OCI-LY7 (cell line): Measurements from ENCODE around the gene CTSG. TPM values are rescaled to one million over a fixed set of nuclear protein-coding genes. Genes with fewer than 3 reads are reported as not detected.
"Not testable (repeated sequence)": the region's sequence is repeated elsewhere in the genome, so short reads cannot be mapped to it uniquely, and the experiment has no call there.

Experiments used
- BruUV-seq: library from RNA; stranded (reverse); fragments of 400-500 nt; replicated peaks from 2 replicates; lab custom pipeline; 2021; lab: Mats Ljungman, UMichigan
- CTCF ChIA-PET: fragments of 300-600 bp; sonication (Branson Sonifier 250); formaldehyde crosslinking; loops from one replicate; lab custom pipeline; 2022; ENCODE audit warnings: antibody characterized with exemption; ENCODE audit not compliant: unreplicated experiment; lab: Charles Lee
- POLR2A ChIA-PET: fragments of 300-600 bp; sonication (Branson Sonifier 250); formaldehyde crosslinking; loops from one replicate; lab custom pipeline; 2022; ENCODE audit warnings: antibody characterized with exemption; lab: Charles Lee
- DNase-seq: peaks from one replicate; pipeline ENCODE4 v3.0.0-alpha.2; 2015; ENCODE audit warnings: low spot score
- H2AFZ ChIP-seq: fragments of 200-600 bp; sonication (generic), shearing (Covaris generic); 2 replicates; pipeline ENCODE4 v1.6.1; 2014; ENCODE audit warnings: mild to moderate bottlenecking, antibody characterized with exemption, low read length, moderate library complexity
- H3K27ac ChIP-seq: fragments of 200-600 bp; sonication (generic); 2 replicates; pipeline ENCODE4 v1.5.1; 2014; ENCODE audit warnings: mixed run types, low read depth, mild to moderate bottlenecking, moderate library complexity, low read length, inconsistent platforms; ENCODE audit not compliant: poor library complexity, severe bottlenecking
- H3K36me3 ChIP-seq: fragments of 200-600 bp; sonication (generic); 2 replicates; pipeline ENCODE4 v1.6.1; 2014; ENCODE audit warnings: mild to moderate bottlenecking, antibody characterized with exemption, low read length, moderate library complexity, mixed read lengths; ENCODE audit not compliant: insufficient read depth
- H3K4me1 ChIP-seq: fragments of 200-600 bp; sonication (generic); 2 replicates; pipeline ENCODE4 v1.5.1; 2014; ENCODE audit warnings: mild to moderate bottlenecking, low read length; ENCODE audit not compliant: insufficient read depth, poor library complexity, severe bottlenecking
- H3K4me2 ChIP-seq: fragments of 200-600 bp; sonication (generic); 2 replicates; pipeline ENCODE4 v1.6.1; 2014; ENCODE audit warnings: mild to moderate bottlenecking, low read length
- H3K4me3 ChIP-seq: fragments of 200-600 bp; sonication (generic); 2 replicates; pipeline ENCODE4 v1.5.1; 2014; ENCODE audit warnings: mild to moderate bottlenecking, low read depth, low read length; ENCODE audit not compliant: poor library complexity, severe bottlenecking
- H3K79me2 ChIP-seq: fragments of 200-600 bp; sonication (generic); 2 replicates; pipeline ENCODE4 v1.6.1; 2016; ENCODE audit warnings: low read depth, mild to moderate bottlenecking, low read length, moderate library complexity, mixed read lengths; ENCODE audit not compliant: insufficient read depth
- H3K9me2 ChIP-seq: fragments of 200-600 bp; sonication (generic); 2 replicates; pipeline ENCODE4 v1.6.1; 2016; ENCODE audit warnings: mild to moderate bottlenecking, low read length, mixed read lengths; ENCODE audit not compliant: insufficient read depth
- H3K9me3 ChIP-seq: fragments of 200-600 bp; sonication (generic); 2 replicates; pipeline ENCODE4 v1.6.1; 2014; ENCODE audit warnings: mild to moderate bottlenecking, mixed run types, low read length, mixed read lengths
- H4K20me1 ChIP-seq: fragments of 200-600 bp; sonication (generic); 2 replicates; pipeline ENCODE4 v1.6.1; 2014; ENCODE audit warnings: mild to moderate bottlenecking, antibody characterized with exemption, low read length, moderate library complexity, mixed read lengths; ENCODE audit not compliant: insufficient read depth
- EZH2phosphoT487 ChIP-seq: fragments of 200-600 bp; sonication (generic); IDR thresholded peaks from 2 replicates; pipeline ENCODE4 v1.6.1; 2018; ENCODE audit warnings: low read depth, borderline replicate concordance, mild to moderate bottlenecking, mixed run types, antibody characterized with exemption, low read length, moderate library complexity, mixed read lengths
- intact Hi-C: fragments of 100-400 bp; cut with micrococcal nuclease; formaldehyde crosslinking; loops from one replicate; pipeline ENCODE4 v1.10.0; 2022; ENCODE audit not compliant: unreplicated experiment
- total RNA-seq, 2 experiments: library from RNA; depleted of rRNA in 1 of 2; stranded (reverse); fragments of >200 nt in 1 of 2; shearing (Covaris generic) in 1 of 2; gene quantifications; 2 replicates each; pipeline ENCODE4 v1.2.3, GENCODE V29; 2014 to 2022
- TF ChIP-seq, protein P1 (sequence below): fragments of 200-600 bp; sonication (generic); conservative IDR thresholded peaks from 2 replicates; pipeline ENCODE4 v1.5.1; 2014; ENCODE audit warnings: mild to moderate bottlenecking, antibody characterized with exemption, low read length, moderate library complexity, mixed read lengths

CTSG gene
- total RNA-seq, 2 experiments from 2014 or later: not detected

GRCh38 chr14:24556756-24557155, 19.3 kb downstream of the CTSG start:
- ChIA-PET POLR2A (no interaction called here), CTCF (no interaction called here)
- BruUV-seq: no TSS peak
- Histone ChIP-seq H3K9me2 (no peaks in the 10 kb centered on the region), H3K36me3 (no peaks in the 10 kb centered on the region), H2AFZ (no peak overlapping the region), H3K4me2 (no peak overlapping the region), H3K27ac (no peak overlapping the region), H3K4me3 (no peak overlapping the region), H3K4me1 (no peaks in the 10 kb centered on the region), H3K79me2 (no peaks in the 10 kb centered on the region), H4K20me1 (no peaks in the 10 kb centered on the region), H3K9me3 (no peaks in the 10 kb centered on the region)
- no peak for DNase-seq
- TF ChIP-seq, protein P1, sequence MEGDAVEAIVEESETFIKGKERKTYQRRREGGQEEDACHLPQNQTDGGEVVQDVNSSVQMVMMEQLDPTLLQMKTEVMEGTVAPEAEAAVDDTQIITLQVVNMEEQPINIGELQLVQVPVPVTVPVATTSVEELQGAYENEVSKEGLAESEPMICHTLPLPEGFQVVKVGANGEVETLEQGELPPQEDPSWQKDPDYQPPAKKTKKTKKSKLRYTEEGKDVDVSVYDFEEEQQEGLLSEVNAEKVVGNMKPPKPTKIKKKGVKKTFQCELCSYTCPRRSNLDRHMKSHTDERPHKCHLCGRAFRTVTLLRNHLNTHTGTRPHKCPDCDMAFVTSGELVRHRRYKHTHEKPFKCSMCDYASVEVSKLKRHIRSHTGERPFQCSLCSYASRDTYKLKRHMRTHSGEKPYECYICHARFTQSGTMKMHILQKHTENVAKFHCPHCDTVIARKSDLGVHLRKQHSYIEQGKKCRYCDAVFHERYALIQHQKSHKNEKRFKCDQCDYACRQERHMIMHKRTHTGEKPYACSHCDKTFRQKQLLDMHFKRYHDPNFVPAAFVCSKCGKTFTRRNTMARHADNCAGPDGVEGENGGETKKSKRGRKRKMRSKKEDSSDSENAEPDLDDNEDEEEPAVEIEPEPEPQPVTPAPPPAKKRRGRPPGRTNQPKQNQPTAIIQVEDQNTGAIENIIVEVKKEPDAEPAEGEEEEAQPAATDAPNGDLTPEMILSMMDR: no peak
- TF ChIP-seq EZH2phosphoT487: no peak
- intact Hi-C loops: no loop called here

DNA sequence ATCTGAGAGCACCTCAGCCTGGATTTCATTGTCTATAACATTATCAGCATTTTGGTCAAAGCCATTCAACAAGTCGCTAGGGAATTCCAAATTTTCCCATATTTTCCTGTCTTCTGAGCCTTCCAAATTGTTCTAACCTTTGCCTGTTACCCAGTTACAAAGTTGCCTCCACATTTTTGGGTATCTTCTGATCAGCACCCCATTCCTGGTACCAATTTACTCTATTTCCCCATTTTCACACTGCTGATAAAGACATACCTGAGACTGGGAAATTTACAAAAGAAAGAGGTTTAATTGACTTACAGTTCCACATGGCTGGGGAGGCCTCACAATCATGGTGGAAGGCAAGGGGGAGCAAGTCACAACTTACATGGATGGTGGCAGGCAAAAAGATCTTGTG, 27.0 kb downstream of the CTSG start:
- H2AFZ ChIP-seq, H3K9me3 ChIP-seq, DNase-seq, H3K79me2 ChIP-seq, H3K27ac ChIP-seq, CTCF ChIA-PET, BruUV-seq, H3K4me3 ChIP-seq, H3K9me2 ChIP-seq, H3K4me1 ChIP-seq, intact Hi-C loops, H4K20me1 ChIP-seq, H3K36me3 ChIP-seq, H3K4me2 ChIP-seq, POLR2A ChIA-PET: not testable (repeated sequence)

DNA sequence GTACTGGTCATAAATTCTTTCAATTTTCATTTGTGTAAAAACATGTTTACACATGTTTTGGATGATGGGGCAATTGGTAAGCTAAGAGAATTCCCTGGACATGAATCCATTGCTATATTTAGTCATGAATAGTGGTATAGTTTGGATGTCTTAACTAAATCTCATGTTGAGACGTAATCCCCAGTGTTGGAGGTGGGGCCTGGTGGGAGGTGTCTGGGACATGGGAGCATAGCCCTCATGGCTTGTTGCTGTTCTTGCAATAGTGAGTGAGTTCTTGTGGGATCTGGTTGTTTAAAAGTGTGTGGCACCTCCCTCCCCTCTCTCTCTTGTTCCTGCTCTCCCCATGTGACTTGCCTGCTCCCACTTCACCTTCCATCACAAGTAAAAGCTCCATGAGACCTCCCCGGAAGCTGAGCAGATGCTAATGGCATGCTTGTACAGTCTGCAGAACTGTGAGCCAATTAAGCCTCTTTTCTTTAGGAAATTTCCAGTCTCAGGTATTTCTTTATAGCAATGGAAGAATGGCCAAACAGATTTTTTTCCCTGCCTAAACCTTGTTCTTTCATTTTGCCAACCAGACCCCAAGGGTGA, 33.6 kb downstream of the CTSG start:
- H3K4me1 ChIP-seq: no peaks in the 10 kb centered on the region
- H3K4me2 ChIP-seq: no peak overlapping the region
- H3K36me3 ChIP-seq: no peaks in the 10 kb centered on the region
- no peak for DNase-seq
- POLR2A ChIA-PET: no interaction called here
- no peaks in the 10 kb centered on the region for H3K9me3 ChIP-seq
- no TSS peak for BruUV-seq
- TF ChIP-seq EZH2phosphoT487: no peak
- TF ChIP-seq, protein P1: no peak
- H3K27ac ChIP-seq: no peak overlapping the region
- no peak overlapping the region for H3K4me3 ChIP-seq
- no peaks in the 10 kb centered on the region for H3K79me2 ChIP-seq
- CTCF ChIA-PET: no interaction called here
- no peak overlapping the region for H2AFZ ChIP-seq
- H3K9me2 ChIP-seq: no peaks in the 10 kb centered on the region
- intact Hi-C loops: no loop called here
- no peaks in the 10 kb centered on the region for H4K20me1 ChIP-seq
